HL-60 (cell line): Measurements from ENCODE around the gene CTNNBIP1.

Experiments
- DNase-seq, 2 experiments: peaks; one replicate each; pipeline ENCODE4 v3.0.0-alpha.2; 2010 to 2020; ENCODE audit warnings: low read depth in 1 of 2, low spot score in 1 of 2
- H3K27ac ChIP-seq: fragments of 250-450 bp; sonication (Bioruptor Pico); replicated peaks from 2 replicates; pipeline ENCODE4 v1.5.1; 2020; ENCODE audit warnings: mild to moderate bottlenecking, moderate library complexity
- H3K27me3 ChIP-seq: fragments of 250-450 bp; sonication (Bioruptor Pico); 2 replicates; pipeline ENCODE4 v1.5.1; 2021; ENCODE audit warnings: mild to moderate bottlenecking, moderate library complexity; ENCODE audit not compliant: insufficient read depth, poor library complexity, severe bottlenecking
- H3K4me3 ChIP-seq: replicated peaks from 2 replicates; pipeline ENCODE4 v1.5.1; 2011; ENCODE audit warnings: mild to moderate bottlenecking, control low read depth, low read length; ENCODE audit not compliant: insufficient read depth
- GABPA ChIP-seq: IDR thresholded peaks from 2 replicates; pipeline ENCODE4 v1.6.1; 2012; ENCODE audit warnings: low read depth
- POLR2AphosphoS5 ChIP-seq: IDR thresholded peaks from 2 replicates; pipeline ENCODE4 v1.6.1; 2012; ENCODE audit warnings: low read depth
- SPI1 ChIP-seq: IDR thresholded peaks from 2 replicates; pipeline ENCODE4 v1.6.1; 2012; ENCODE audit warnings: low read depth, mild to moderate bottlenecking, borderline replicate concordance
- TF ChIP-seq, protein P1 (sequence below): IDR thresholded peaks from one replicate; pipeline ENCODE4 v1.5.1; 2011; ENCODE audit warnings: low read length, control low read depth, inconsistent platforms; ENCODE audit not compliant: insufficient read depth
- TF ChIP-seq, protein P2 (sequence below): IDR thresholded peaks from 2 replicates; pipeline ENCODE4 v1.6.1; 2012; ENCODE audit warnings: low read depth; ENCODE audit not compliant: insufficient replicate concordance

Gene CTNNBIP1

DNA sequence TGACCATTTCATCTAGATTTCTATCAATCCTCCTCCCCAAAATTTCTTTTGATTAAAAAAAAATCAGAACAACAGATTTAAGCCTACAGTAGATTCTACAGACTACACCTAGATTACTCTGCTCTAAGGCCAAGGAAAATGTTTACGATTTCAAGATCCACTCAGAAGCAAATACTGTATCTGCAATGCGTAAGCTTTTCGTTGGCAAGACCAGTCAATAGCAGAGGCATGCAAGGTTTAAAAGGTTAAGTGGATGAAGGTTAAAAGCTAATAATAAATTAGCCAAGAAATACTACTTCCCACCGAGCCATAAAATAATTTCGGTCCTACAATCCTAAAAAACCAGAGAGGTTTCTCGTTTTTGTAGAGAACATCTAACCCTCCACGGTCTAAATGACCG lies 87.6 kb downstream of the CTNNBIP1 start:
- H3K4me3 ChIP-seq: peak overlapping the region; percentile 98
- no peaks in the 10 kb centered on the region for H3K27me3 ChIP-seq
- DNase-seq: no peak
- no peak overlapping the region for H3K27ac ChIP-seq
- TF ChIP-seq SPI1 (no peak), POLR2AphosphoS5 (no peak), GABPA (no peak)
- TF ChIP-seq, protein P1, sequence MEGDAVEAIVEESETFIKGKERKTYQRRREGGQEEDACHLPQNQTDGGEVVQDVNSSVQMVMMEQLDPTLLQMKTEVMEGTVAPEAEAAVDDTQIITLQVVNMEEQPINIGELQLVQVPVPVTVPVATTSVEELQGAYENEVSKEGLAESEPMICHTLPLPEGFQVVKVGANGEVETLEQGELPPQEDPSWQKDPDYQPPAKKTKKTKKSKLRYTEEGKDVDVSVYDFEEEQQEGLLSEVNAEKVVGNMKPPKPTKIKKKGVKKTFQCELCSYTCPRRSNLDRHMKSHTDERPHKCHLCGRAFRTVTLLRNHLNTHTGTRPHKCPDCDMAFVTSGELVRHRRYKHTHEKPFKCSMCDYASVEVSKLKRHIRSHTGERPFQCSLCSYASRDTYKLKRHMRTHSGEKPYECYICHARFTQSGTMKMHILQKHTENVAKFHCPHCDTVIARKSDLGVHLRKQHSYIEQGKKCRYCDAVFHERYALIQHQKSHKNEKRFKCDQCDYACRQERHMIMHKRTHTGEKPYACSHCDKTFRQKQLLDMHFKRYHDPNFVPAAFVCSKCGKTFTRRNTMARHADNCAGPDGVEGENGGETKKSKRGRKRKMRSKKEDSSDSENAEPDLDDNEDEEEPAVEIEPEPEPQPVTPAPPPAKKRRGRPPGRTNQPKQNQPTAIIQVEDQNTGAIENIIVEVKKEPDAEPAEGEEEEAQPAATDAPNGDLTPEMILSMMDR: no peak
- TF ChIP-seq, protein P2, sequence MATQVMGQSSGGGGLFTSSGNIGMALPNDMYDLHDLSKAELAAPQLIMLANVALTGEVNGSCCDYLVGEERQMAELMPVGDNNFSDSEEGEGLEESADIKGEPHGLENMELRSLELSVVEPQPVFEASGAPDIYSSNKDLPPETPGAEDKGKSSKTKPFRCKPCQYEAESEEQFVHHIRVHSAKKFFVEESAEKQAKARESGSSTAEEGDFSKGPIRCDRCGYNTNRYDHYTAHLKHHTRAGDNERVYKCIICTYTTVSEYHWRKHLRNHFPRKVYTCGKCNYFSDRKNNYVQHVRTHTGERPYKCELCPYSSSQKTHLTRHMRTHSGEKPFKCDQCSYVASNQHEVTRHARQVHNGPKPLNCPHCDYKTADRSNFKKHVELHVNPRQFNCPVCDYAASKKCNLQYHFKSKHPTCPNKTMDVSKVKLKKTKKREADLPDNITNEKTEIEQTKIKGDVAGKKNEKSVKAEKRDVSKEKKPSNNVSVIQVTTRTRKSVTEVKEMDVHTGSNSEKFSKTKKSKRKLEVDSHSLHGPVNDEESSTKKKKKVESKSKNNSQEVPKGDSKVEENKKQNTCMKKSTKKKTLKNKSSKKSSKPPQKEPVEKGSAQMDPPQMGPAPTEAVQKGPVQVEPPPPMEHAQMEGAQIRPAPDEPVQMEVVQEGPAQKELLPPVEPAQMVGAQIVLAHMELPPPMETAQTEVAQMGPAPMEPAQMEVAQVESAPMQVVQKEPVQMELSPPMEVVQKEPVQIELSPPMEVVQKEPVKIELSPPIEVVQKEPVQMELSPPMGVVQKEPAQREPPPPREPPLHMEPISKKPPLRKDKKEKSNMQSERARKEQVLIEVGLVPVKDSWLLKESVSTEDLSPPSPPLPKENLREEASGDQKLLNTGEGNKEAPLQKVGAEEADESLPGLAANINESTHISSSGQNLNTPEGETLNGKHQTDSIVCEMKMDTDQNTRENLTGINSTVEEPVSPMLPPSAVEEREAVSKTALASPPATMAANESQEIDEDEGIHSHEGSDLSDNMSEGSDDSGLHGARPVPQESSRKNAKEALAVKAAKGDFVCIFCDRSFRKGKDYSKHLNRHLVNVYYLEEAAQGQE: no peak

DNA sequence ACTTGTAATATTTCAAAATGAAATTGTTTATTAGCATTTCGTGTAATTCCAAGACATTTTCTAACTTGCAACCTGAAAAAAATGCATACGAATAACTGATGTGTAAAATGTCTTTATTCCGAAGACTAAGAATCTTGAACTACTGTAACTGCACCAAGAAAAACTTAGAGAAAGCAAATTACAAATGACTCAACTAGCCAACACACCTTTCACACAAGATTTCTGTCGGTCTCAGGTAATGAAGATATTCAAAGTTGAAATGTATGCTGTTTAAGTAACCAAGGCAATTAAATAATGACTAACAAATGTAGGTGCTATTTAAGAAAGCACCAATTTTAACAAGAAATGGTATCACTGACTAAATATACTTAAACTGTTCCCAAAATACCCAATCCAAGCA lies 88.4 kb downstream of the CTNNBIP1 start:
- Histone ChIP-seq H3K27me3 (no peaks in the 10 kb centered on the region), H3K27ac (no peak overlapping the region), H3K4me3 (no peak overlapping the region)
- no peak for DNase-seq
- TF ChIP-seq, protein P2: no peak
- no peak for TF ChIP-seq GABPA
- TF ChIP-seq POLR2AphosphoS5: no peak
- TF ChIP-seq, protein P1: no peak
- TF ChIP-seq SPI1: no peak

DNA sequence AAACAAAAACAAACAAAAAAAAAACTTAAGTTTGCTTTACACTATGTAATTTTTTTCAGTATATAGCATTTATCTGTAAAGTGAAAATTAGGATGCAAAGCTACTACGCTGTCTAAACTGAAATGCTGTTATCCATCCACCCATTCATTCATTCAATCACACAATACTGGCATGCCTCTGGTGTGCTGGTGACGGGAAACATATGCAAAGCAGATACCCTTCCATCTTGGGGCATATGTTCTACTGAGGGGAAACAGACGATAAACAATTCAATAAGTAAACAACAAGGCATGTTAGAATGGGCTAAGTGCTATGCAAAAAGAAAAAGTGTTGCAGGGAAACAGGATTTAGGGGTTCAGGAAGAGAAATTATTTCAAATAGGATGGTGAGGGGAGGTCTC lies 89.5 kb downstream of the CTNNBIP1 start:
- Histone ChIP-seq H3K27ac (no peak overlapping the region), H3K27me3 (no peaks in the 10 kb centered on the region), H3K4me3 (no peak overlapping the region)
- TF ChIP-seq POLR2AphosphoS5 (no peak), SPI1 (no peak), GABPA (no peak)
- TF ChIP-seq, protein P1: no peak
- TF ChIP-seq, protein P2: no peak
- no peak for DNase-seq
